T-helper 2 cell (primary cell): ENCODE data around the gene HSD17B13.
A peak's percentile ranks its signal among the peaks of the same experiment; 100 is the strongest.
"Not testable (repeated sequence)": the region's sequence is repeated elsewhere in the genome, so short reads cannot be mapped to it uniquely, and the experiment has no call there.

Experiments used
- DNase-seq, 5 experiments: peaks; one replicate each; pipeline versions ENCODE4 v3.0.0 to v3.0.0-alpha.2; 2012 to 2022

HSD17B13 gene

DNA sequence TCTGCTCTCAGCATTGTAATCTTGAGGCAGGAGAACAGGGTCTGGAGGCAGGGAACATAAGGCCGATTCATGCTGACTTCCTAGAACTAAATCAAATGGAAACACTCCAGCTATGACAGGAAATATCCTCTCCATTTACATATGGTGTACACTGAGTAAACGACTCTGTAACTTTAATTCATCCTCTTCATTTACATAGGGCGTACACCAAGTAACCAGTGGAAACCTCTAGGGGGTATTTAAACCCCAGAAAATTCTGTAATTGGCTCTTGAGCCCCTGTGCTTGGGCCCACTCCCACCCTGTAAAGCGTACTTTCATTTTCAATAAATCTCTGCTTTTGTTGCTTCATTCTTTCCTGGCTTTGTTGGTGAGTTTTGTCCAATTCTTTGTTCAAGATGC lies 7.7 kb downstream of the HSD17B13 start:
- DNase-seq, result not testable (repeated sequence)

DNA sequence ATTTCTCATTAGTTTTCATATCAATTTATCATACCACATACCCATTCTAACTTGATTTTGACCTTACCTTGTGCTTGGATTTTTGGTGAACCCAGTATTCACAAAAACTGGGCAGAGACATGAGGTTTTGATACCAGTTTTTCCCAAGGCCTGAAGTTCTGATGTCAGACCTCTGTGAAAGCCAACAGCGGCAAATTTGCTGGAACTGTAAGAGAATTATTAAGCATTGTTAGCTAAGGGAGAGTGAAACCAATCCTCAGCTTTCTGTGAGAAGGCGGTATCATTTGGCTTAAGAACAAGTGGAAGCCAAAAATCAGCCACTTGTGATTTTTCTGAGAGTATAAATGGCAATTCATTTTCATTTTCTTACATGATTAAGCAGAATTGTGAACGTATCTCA lies 8.9 kb downstream of the HSD17B13 start:
- no peak for DNase-seq

DNA sequence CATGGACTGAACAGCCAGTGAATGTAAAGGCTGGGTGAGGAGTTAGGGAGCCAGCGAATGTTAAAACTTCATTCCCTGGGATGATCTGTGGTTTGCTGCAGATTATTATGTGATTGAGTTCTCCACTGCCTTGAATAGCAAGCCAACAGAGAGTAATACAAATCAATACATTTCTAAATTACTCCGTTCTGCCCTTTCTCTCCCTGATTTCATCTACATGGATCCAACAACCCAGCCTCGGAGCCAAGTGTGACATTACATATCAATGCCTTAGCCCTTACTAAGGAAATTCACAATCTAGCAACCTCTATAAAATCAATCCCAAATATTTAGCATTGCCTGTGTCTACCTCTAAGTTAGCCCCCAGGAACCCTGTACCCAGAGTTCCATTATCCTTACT lies 11.0 kb downstream of the HSD17B13 start:
- DNase-seq, result no peak

DNA sequence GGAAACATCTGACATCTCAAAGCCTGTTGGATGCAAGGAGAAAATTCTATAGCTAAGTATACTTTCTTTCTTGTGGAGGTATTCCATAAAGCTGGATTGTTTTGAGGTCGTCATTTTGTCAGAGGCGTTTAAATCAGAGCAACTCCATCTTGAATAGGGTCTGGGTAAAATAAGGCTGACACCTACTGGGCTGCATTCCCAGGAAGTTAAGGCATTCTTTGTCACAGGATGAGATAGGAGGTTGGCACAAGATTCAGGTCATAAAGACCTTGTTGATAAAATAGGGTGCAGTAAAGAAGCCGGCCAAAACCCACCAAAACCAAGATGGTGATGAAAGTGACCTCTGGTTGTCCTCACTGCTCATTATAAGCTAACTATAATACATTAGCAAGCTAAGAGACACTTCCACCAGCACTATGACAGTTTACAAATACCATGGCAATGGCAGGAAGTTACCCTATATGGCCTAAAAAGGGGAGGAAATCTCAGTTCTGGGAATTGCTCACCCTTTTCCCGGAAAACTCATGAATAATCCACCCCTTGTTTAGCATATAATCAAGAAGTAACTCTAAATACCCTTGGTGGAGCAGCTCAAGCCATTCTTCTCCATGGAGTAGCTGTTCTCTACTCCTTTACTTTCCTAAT lies 11.9 kb downstream of the HSD17B13 start:
- no peak for DNase-seq

DNA sequence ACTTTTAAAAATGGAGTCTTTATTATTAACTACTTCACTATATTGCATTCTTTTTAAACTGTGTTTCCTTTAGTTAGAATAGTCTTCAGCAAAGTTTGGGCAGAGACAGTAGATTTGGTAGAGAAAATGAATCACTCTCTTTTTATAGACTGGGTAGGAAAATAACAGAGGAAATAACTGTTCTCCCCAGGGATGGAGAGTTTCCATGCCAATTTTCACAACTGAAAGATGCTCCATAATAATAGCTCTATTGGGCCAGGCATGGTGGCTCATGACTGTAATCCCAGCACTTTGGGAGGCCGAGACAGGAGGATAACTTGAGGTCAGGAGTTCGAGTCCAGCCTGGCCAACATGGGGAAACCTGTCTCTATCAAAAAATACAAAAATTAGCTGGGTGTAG lies 13.1 kb downstream of the HSD17B13 start:
- DNase-seq, result no peak

DNA sequence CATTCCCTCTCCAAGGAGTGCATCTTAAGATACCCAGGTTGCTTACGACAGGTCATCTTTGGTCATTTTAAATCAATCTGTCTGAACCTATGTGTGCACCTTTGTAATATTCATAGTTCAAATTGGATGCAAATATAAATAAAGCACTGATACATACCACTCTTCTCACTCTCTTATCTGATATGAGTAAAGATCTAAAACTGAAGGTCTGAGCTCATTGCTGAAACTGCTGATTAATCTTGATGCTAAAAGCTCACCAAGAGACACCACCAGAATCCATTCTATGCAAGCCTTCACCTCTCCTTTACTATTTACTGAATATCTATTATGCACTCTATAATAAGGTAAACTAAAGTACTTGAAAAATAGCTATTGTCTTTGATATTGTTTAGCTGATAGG lies 16.6 kb downstream of the HSD17B13 start:
- peak in 1 of 5 experiments; percentile 76 for DNase-seq

DNA sequence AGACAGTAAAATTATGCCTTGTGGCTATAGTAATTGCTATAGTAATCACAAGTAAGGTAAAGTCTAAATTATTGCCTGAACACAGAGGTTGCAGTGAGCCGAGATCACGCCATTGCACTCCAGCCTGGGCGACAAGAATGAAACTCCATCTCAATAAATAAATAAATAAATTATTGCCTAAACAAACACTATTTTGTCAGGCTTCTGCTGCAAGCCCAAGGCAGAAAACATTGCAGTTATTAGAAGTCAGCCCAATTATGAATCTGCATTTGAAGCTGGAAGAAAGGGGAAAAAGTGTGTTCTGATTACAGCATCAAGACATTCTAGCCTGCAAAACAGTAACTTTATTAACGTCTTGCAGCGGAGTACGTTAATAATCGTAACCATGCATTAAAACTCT lies 17.1 kb downstream of the HSD17B13 start:
- peak in 1 of 5 experiments; percentile 7 for DNase-seq

DNA sequence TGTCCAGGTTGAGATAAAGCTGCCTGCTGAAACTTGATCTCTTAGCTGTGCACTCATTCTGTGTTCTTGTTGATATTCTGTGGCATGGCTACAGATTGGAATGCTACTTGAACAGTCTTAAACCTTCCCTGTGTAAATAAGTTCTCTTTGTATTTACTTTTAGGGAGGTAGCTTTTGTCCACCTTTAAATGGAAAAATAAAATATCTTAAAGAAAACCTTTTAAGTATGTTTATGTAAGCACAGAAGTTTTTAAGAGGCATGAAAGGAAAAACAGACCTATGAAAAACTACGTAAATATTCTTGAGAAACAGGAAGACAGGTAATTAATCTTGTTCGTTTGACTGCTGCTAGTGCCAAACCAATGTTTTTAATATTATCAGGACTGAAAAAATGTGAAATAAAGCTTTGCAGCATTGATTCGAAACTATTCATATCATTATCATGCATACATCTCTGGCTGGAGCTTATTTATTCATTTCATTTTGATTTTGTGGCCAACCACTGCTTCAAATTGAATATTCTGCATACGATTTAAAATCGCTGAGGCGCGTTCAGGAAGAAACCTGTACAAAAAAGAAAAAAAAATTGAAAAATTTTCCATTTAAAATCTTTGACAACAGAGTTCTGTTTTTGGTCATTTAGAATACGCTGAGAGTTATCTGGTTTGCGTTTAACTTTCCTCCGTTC lies 17.8 kb downstream of the HSD17B13 start:
- DNase-seq, result peak in 1 of 5 experiments; percentile 71

DNA sequence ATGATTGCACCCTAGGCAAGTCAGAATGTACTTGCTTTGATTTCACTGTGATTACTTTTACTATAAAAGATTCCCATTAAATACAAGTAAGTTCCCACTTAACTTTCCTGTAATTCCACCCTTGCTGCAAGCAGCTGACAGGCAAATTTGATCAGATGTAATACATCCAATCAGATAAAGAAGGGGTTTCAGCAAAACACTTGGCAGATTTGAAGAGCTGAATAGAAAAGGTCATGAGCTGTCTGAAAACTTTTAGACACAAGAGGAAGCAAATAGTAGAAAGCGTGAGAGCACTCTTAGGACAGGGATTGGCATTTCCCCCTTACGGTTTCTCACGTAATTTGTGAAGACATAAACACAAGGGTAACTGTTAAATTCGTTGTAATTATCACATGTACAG lies 22.8 kb downstream of the HSD17B13 start:
- no peak for DNase-seq

DNA sequence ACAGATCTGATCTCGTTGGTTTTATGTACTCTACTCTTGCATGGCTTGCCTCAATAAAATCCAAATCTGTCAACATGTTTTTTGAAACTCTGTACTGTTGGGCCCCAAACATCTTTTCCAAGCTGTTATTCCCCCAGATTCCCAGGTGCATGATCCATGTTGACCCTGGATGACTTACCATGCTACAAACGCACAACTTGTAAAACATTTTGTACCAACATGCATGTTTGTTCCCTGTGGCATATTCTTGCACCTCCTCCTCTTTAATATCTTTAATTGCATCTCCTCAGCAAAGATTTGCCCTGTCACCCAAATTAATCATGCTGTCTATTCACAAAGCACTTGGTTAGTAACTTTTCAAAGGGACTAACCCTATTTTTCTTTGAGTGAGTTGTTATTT lies 24.3 kb downstream of the HSD17B13 start:
- no peak for DNase-seq

DNA sequence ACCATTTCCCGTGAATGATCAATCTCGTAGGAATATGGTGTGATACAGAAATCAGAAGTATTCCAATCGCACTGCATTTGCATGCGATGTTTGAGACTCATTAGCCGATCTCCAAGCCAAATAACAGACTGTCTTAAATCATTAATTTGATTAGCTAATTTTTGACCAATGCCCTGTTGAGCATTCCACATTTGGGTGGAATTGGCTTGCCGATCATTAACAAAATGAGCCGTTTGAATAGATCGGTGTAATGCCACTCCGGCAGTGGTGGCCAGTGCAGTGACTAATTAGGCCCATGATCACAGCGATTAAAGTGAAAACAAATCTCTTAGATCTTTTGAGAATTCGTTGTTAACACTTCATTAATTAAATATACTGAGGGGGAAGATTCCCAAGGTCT lies 27.8 kb downstream of the HSD17B13 start:
- DNase-seq, result not testable (repeated sequence)

DNA sequence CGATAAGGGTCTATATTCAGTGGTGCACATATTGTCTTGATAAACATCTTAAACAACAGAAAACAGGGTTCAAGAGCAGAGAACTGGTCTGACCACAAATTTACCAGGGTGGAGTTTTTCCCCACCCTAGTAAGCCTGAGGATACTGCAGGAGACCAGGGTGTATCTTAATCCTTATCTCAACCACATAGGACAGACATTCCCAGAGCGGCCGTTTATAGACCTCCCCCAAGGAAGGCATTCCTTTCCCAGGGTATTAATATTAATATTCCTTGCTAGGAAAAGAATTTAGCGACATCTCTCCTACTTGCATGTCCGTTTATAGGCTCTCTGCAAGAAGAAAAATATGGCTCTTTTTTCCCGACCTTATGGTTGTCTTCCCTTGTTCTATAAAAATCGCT lies 28.8 kb downstream of the HSD17B13 start:
- not testable (repeated sequence) for DNase-seq

DNA sequence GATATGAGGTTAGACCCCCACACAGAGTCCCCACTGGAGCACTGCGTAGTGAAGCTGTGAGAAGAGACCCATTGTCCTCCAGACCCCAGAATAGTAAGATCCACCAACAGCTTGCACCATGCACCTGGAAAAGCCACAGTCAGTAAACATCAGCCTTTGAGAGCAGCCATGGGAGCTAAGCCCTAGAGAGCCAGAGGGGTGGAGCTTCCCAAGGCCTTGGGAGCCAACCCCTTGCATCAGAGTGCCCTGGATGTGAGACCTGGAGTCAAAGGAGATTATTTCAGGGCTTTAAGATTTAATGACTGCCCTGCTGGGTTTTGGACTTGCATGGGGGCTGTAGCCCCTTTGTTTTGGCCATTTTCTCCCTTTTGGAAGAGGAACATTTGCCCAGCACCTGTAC lies 35.7 kb downstream of the HSD17B13 start:
- DNase-seq, result no peak

DNA sequence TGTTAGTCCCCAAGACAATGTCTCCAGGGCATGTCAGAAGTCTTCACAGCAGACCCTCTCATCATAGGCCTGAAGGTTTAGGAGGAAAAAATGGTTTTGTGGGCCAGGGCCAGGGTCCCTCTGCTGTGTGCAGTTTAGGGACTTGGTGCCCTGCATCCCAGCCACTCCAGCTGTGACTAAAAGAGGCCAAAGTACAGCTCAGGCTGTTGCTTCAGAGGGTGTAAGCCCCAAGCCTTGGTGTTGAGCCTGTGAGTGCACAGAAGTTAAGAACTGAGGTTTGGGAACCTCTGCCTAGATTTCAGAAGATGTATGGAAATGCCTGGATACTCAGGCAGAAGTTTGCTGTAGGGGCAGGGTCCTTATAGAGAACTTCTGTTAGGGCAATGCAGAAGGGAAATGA lies 38.4 kb downstream of the HSD17B13 start:
- DNase-seq, result not testable (repeated sequence)

DNA sequence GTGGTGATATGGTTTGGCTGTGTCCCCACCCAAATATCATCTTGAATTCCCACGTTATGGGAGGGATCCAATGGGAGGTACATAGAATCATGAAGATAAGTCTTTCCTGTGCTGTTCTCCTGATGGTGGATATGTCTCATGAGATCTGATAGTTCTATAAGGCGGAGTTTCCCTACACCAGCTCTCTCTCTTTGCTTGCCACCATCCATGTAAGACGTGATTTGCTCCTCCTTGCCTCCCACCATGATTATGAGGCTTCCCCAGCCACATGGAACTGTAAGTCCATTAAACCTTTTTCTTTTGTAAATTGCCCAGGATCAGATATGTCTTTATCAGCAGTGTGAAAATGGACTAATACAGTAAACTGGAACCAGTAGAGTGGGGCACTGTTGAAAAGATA lies 39.5 kb downstream of the HSD17B13 start:
- no peak for DNase-seq

DNA sequence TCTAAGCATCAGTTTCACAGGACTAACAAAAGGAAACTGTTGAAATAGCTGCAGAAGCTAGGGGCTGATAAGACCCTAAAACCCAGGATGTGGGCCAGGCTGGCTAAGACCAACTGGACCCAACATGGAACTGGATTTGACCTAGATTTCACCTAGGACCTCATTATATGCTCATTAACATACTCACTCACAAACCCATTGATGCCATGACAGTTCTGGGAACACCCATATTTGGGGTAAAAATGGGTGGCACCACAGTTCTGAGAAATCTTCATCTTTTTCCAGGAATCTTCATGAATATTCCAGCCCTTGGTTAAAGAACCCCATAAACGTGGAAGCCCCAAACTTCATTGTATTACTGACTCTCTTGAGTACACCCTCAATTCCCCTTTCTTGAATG lies 41.1 kb downstream of the HSD17B13 start:
- DNase-seq, result no peak

DNA sequence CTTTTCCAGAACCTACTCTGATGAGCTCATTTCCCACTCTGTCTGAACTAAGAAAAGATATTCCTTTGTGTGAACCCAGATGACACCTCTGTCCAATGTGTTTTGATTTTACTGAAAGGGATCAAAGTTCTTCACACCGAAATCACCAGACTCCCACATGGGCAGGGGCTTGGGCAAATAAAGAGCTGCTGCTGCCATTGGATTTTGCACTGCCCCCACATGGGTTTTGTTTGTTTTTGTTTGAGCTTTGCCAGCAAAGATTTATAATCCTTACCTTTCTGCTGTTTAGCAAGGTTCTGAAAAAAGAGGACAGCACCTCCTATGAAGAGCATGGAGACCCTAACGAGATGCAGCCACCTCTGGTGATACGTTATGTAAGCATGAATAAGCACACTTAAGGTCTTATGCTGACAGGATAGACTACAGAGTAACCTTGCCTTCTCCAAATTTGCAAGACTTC lies 44.3 kb downstream of the HSD17B13 start:
- no peak for DNase-seq

DNA sequence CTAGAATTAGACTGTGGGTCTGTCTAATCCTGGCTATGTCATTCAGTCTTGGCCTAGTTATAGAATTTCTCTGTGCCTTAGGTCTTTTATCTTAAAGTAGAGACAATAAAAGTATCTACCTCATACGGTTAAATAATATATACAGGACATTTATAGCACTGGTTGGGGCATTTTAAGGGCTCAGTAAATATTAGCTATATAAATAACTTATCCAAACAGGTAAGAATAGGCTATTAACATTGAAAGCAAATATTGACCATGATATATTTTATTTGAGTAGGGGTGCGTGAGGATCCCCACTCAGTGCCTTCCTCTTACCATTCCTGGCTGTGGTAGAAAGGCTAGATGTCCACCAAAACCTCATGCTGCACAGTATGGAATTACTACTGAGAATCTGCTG lies 47.4 kb downstream of the HSD17B13 start:
- DNase-seq, result no peak

DNA sequence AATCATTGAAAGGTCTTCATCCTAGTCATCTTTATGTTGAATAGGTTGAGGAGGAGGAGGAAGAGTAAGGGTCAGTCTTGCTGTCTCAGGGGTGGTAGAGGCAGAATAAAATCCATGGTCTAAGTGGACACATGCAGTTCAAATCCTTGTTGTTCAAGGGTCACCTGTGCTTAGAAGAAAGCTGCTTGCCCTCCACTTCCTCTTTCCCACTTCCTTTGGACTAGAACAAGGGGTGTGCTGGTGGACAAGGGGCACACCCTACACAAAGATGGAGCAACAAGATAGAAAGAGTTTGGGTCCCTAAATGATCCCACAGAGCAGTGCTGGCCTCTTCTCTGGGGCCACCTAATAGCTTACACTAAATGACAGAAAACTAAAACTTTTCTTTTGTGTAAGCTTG lies 47.9 kb downstream of the HSD17B13 start:
- no peak for DNase-seq

DNA sequence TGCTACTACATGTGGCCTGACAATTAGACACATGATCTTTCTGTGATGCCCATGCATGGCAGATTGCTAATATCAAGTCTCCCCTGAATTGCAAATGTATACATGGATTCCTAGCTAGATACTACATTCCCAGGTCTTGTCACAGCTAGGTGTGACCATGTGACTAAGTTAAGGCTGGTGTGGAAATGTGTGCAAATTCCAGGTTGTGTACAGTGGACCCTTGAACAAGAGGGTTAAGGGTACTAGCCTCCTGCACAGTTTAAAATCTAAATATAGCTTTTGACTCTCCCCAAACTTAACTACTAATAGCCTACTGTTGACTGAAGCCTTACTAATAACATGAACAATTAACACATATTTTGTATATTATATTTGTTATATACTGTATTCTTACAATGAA lies 48.4 kb downstream of the HSD17B13 start:
- no peak for DNase-seq

DNA sequence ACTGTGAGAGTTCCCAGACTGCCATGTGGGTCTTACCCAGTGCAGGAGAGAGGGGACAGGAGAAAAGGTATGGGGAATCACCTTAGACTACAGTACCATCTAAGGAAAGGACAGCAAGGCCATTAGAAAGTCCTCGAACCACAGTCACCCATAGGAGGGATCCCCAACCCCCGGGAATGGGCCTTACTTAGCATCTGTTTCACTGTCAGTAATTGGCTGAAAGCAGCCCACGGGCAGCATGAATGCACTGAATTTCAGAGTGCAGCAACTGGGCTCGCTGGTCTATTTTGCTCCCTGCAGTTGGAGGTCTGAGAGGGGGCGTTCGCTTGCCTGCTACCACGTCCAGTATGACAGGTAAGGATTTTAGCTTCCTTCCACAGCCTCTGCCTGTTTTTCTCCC lies 51.9 kb downstream of the HSD17B13 start:
- DNase-seq, result no peak

DNA sequence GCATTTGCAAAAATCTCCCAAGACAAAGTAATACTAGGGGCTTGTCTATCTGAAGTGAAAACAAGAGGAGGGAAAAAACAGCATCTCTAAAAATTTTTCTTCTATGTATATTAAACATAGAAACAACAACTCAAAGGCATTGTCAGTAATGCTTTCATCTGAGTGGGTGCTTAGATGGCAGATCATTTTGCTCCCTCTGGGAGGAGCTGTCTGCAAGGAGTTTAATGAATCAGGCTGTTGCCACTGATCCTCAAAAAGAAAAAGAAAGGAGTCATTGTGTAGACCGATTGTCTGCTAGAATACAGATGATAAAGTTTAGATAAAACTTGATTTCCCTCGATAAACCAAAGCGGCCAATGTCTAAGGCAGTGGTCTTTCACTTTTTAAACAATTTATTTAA lies 52.5 kb downstream of the HSD17B13 start:
- peak in 1 of 5 experiments; percentile 46 for DNase-seq

DNA sequence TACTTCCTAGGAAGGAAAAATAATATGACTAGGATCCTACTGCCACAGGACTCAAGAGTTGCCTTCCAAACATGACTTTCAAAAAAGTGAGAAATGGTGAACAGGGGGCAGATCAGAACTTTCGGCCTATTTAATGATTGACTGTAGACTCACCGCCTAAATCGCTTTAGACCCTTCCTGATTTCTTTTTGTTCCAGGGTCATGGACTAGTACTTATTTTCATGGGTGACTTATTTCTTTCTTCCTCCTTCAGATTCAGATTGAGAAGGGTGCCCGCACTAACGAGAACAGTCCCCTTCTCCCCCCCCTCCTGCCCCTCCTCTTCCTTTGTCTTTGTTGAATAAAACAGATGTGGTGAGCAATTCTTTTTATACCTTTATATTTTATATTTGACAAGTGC lies 54.3 kb downstream of the HSD17B13 start:
- no peak for DNase-seq

DNA sequence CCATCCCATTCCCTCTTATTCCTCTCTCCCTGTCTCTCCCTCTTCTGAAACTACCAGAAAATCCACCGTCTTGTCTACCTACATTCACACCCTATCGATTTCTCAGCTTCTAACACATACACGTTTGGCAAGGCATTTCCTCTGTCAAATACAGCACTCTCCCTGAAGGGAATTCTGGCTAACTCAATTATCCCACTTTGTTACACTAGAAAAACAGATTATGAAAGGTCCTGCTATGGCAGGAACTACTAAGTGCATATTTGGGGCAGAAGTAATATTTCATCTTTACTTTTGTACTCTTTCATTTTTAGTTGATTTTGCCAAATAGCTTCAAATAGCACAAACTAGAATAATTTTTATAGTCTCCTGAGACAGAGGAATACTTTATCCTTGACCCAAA lies 55.7 kb downstream of the HSD17B13 start:
- DNase-seq, result no peak

DNA sequence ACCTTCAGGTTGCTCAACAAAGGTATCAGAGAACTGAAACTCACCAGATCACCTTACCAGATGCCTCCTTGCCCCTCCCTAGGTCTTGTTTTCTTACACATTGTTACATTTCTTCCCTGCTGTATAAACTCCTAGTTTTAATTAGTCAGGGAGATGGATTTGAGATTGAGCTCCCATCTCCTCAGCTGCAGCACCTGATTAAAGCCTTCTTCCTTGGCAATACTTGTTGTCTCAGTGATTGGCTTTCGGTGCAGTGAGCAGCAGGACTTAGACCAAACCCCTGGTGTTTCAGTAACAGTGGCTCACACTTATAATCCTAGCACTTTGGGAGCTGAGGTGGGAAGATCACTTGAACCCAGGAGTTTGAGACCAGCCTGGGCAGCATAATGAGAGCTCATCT lies 59.8 kb downstream of the HSD17B13 start:
- DNase-seq, result no peak
